OCI-LY1 (cell line): Measurements from ENCODE around the gene ARHGAP18.

Experiments used
- EZH2 ChIP-seq: fragments of 200-600 bp; sonication (generic), shearing (Covaris generic); IDR thresholded peaks from 2 replicates; pipeline ENCODE4 v1.8.0; 2017; ENCODE audit warnings: borderline replicate concordance, mixed run types, mild to moderate bottlenecking, antibody characterized with exemption, low read length, moderate library complexity, mixed read lengths
- TF ChIP-seq, protein P1 (sequence below): fragments of 200-600 bp; sonication (generic), shearing (Covaris generic); IDR thresholded peaks from 2 replicates; pipeline ENCODE4 v1.5.1; 2017; ENCODE audit warnings: mild to moderate bottlenecking, antibody characterized with exemption, low read length, moderate library complexity, mixed read lengths

- TF ChIP-seq, protein P1, sequence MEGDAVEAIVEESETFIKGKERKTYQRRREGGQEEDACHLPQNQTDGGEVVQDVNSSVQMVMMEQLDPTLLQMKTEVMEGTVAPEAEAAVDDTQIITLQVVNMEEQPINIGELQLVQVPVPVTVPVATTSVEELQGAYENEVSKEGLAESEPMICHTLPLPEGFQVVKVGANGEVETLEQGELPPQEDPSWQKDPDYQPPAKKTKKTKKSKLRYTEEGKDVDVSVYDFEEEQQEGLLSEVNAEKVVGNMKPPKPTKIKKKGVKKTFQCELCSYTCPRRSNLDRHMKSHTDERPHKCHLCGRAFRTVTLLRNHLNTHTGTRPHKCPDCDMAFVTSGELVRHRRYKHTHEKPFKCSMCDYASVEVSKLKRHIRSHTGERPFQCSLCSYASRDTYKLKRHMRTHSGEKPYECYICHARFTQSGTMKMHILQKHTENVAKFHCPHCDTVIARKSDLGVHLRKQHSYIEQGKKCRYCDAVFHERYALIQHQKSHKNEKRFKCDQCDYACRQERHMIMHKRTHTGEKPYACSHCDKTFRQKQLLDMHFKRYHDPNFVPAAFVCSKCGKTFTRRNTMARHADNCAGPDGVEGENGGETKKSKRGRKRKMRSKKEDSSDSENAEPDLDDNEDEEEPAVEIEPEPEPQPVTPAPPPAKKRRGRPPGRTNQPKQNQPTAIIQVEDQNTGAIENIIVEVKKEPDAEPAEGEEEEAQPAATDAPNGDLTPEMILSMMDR: no peak
- no peak for TF ChIP-seq EZH2
These were observed 36.2 kb downstream of the ARHGAP18 start for GRCh38 chr6:129673748-129674147.
